Activated CD4-positive, CD25-positive, alpha-beta regulatory T cell treated with anti-CD3 and anti-CD28 coated beads, Interleukin-2, amount 50 U/mL, for 24 hours (primary cell): ENCODE data around the gene ELFN2.

Experiments
- ATAC-seq, 2 donors: fragments of 150-1000 bp; cut with Tn5 transposase; one replicate each; pipeline ENCODE4 v1.10.0; 2021; ENCODE audit warnings: mild to moderate bottlenecking in 1 of 2, moderate library complexity in 1 of 2

ELFN2 gene

GRCh38 chr22:37381489-37381888, 45.8 kb downstream of the ELFN2 start:
- no peak for ATAC-seq

GRCh38 chr22:37379722-37380121, 47.6 kb downstream of the ELFN2 start:
- ATAC-seq = no peak

GRCh38 chr22:37379085-37379484, 48.2 kb downstream of the ELFN2 start:
- ATAC-seq = no peak

- no peak for ATAC-seq
Observed at GRCh38 chr22:37378642-37379058, 48.6 kb downstream of the ELFN2 start.

- no peak for ATAC-seq
Observed at GRCh38 chr22:37377927-37378326, 49.4 kb downstream of the ELFN2 start.

- no peak for ATAC-seq
Observed at GRCh38 chr22:37377138-37377537, 50.1 kb downstream of the ELFN2 start.

- ATAC-seq = no peak
Observed at GRCh38 chr22:37376643-37377042, 50.6 kb downstream of the ELFN2 start.

- ATAC-seq = no peak
Observed at GRCh38 chr22:37375801-37376200, 51.5 kb downstream of the ELFN2 start.

- ATAC-seq = no peak
Observed at GRCh38 chr22:37374571-37374970, 52.7 kb downstream of the ELFN2 start.

- ATAC-seq = no peak
Observed at GRCh38 chr22:37373451-37373850, 53.8 kb downstream of the ELFN2 start.

GRCh38 chr22:37371911-37372310, 55.4 kb downstream of the ELFN2 start:
- ATAC-seq = no peak

GRCh38 chr22:37371491-37371890, 55.8 kb downstream of the ELFN2 start:
- ATAC-seq = no peak

- no peak for ATAC-seq
Observed at GRCh38 chr22:37370306-37370979, 56.8 kb downstream of the ELFN2 start.

GRCh38 chr22:37369483-37369882, 57.8 kb downstream of the ELFN2 start:
- ATAC-seq = no peak

GRCh38 chr22:37368058-37368457, 59.2 kb downstream of the ELFN2 start:
- ATAC-seq = no peak

- no peak for ATAC-seq
Observed at GRCh38 chr22:37366601-37367000, 60.7 kb downstream of the ELFN2 start.

GRCh38 chr22:37365950-37366349, 61.3 kb downstream of the ELFN2 start:
- no peak for ATAC-seq

- no peak for ATAC-seq
Observed at GRCh38 chr22:37363261-37363992, 63.9 kb downstream of the ELFN2 start.

- no peak for ATAC-seq
Observed at GRCh38 chr22:37362621-37363020, 64.7 kb downstream of the ELFN2 start.

GRCh38 chr22:37358917-37359316, 68.4 kb downstream of the ELFN2 start:
- no peak for ATAC-seq

- ATAC-seq = no peak
Observed at GRCh38 chr22:37358386-37358785, 68.9 kb downstream of the ELFN2 start.

GRCh38 chr22:37357446-37358075, 69.7 kb downstream of the ELFN2 start:
- no peak for ATAC-seq

GRCh38 chr22:37356922-37357321, 70.4 kb downstream of the ELFN2 start:
- ATAC-seq = no peak

- ATAC-seq = no peak
Observed at GRCh38 chr22:37355174-37355573, 72.1 kb downstream of the ELFN2 start.
